GM23248 (cell line): ENCODE results near the gene ORMDL3. TPM values are rescaled to one million over a fixed set of nuclear protein-coding genes. Genes with fewer than 3 reads are reported as not detected.

Experiments
- DNase-seq: peaks from one replicate; pipeline ENCODE4 v3.0.0-alpha.2; 2015
- H2AFZ ChIP-seq: fragments of 200-600 bp; sonication (generic); 2 replicates; pipeline ENCODE4 v1.6.1; 2016; ENCODE audit warnings: antibody characterized with exemption
- H3F3A ChIP-seq: fragments of 200-600 bp; sonication (generic); 2 replicates; pipeline ENCODE4 v1.6.1; 2016; ENCODE audit warnings: mild to moderate bottlenecking, antibody characterized with exemption, mixed run types; ENCODE audit not compliant: insufficient read depth
- H3K27ac ChIP-seq: fragments of 200-600 bp; sonication (generic); 2 replicates; pipeline ENCODE4 v1.5.1; 2016; ENCODE audit warnings: mild to moderate bottlenecking
- H3K27me3 ChIP-seq: fragments of 200-600 bp; sonication (generic); replicated peaks from 2 replicates; pipeline ENCODE4 v1.6.1; 2016; ENCODE audit warnings: mild to moderate bottlenecking; ENCODE audit not compliant: insufficient read depth
- H3K36me3 ChIP-seq: fragments of 200-600 bp; sonication (generic); 2 replicates; pipeline ENCODE4 v1.6.1; 2016; ENCODE audit warnings: low read depth, mild to moderate bottlenecking
- H3K4me1 ChIP-seq: fragments of 200-600 bp; sonication (generic); 2 replicates; pipeline ENCODE4 v1.6.1; 2016; ENCODE audit warnings: mild to moderate bottlenecking; ENCODE audit not compliant: insufficient read depth
- H3K4me2 ChIP-seq: fragments of 200-600 bp; sonication (generic); one replicate; pipeline ENCODE4 v1.6.1; 2016; ENCODE audit warnings: mild to moderate bottlenecking; ENCODE audit not compliant: unreplicated experiment
- H3K4me3 ChIP-seq: fragments of 200-600 bp; sonication (generic); 2 replicates; pipeline ENCODE4 v1.5.1; 2016; ENCODE audit warnings: mild to moderate bottlenecking
- H3K79me2 ChIP-seq: fragments of 200-600 bp; sonication (generic); 2 replicates; pipeline ENCODE4 v1.6.1; 2016; ENCODE audit warnings: mild to moderate bottlenecking; ENCODE audit not compliant: insufficient read depth
- H3K9ac ChIP-seq: fragments of 200-600 bp; sonication (generic); 2 replicates; pipeline ENCODE4 v1.6.1; 2016; ENCODE audit warnings: mild to moderate bottlenecking
- H3K9me2 ChIP-seq: fragments of 200-600 bp; sonication (generic); 2 replicates; pipeline ENCODE4 v1.6.1; 2016; ENCODE audit warnings: mixed run types, mild to moderate bottlenecking, moderate library complexity; ENCODE audit not compliant: insufficient read depth
- H3K9me3 ChIP-seq: fragments of 200-600 bp; sonication (generic); one replicate; pipeline ENCODE4 v1.6.1; 2017; ENCODE audit warnings: low read depth
- H4K20me1 ChIP-seq: fragments of 200-600 bp; sonication (generic); 2 replicates; pipeline ENCODE4 v1.6.0; 2016; ENCODE audit not compliant: insufficient read depth
- EZH2 ChIP-seq: fragments of 200-600 bp; sonication (generic); IDR thresholded peaks from 2 replicates; pipeline ENCODE4 v1.6.1; 2018; ENCODE audit warnings: antibody characterized with exemption, mild to moderate bottlenecking; ENCODE audit not compliant: insufficient read depth, poor library complexity, severe bottlenecking
- EZH2phosphoT487 ChIP-seq: fragments of 200-600 bp; sonication (generic); IDR thresholded peaks from 2 replicates; pipeline ENCODE4 v1.6.1; 2018; ENCODE audit warnings: antibody characterized with exemption, moderate library complexity, mild to moderate bottlenecking, low read depth; ENCODE audit not compliant: insufficient read depth
- WGBS, 2 experiments: methylation state at CpG; one replicate each; pipeline ENCODE4 v1.1.6; 2015 to 2017; ENCODE audit warnings: low lambda C conversion rate in 2 of 2, low coverage in 1 of 2; ENCODE audit errors: missing lambda C conversion rate in 2 of 2; 5-methylcytosine and 5-hydroxymethylcytosine counted together
- in situ Hi-C: fragments of 300-500 bp; cut with MboI; formaldehyde crosslinking; loops from 2 replicates; pipeline ENCODE4 v1.15.0; 2020
- polyA plus RNA-seq: library from polyadenylated mRNA; unstranded; fragments of >200 nt; fragmentation: Nextera tagmentation; extraction: Ambion mirVana; gene quantifications from 2 replicates; pipeline ENCODE4 v1.2.1, GENCODE V29; 2016
- total RNA-seq: library from RNA; depleted of rRNA; stranded (reverse); fragments of >200 nt; shearing (Covaris generic); gene quantifications from 2 replicates; pipeline ENCODE4 v1.2.3, GENCODE V29; 2014

The ORMDL3 gene
- total and polyA plus RNA-seq, 2 experiments from 2014 or later = 12.0 to 60.4 TPM

DNA sequence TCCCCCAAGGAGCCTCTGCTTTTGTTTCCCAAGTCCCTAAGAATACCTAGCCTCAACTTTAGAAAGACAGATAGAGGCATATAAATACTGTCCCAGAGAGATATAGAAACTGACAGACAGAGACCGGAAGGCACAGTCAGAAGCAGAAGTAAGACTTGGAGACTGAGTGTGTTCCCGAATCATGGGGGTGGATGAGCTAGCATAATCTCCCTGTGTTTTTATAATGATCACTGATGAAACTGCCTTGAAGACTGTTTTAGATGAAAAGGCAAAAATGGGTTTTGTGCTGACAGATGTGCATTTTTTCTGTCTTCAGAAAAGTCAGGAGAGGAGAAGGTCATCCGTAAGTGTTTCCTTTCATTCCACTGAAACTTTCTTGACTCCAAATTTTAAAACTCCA lies 44.9 kb upstream of the ORMDL3 start:
- no peak overlapping the region for H3K4me2 ChIP-seq
- no peak for TF ChIP-seq EZH2phosphoT487
- TF ChIP-seq EZH2 = no peak
- peaks cover 12% of the 10 kb centered on the region for H3F3A ChIP-seq
- DNase-seq = peak; percentile 50
- 17 to 19% methylated on average over 3 of the region's 3 CpGs for WGBS, 2 experiments
- H3K79me2 ChIP-seq = no peaks in the 10 kb centered on the region
- no peaks in the 10 kb centered on the region for H3K9me2 ChIP-seq
- peaks cover 19% of the 10 kb centered on the region for H3K4me1 ChIP-seq
- H3K9me3 ChIP-seq = no peaks in the 10 kb centered on the region
- in situ Hi-C loops = no loop called here
- H3K36me3 ChIP-seq = no peaks in the 10 kb centered on the region
- no peak overlapping the region; the same call in 1 of the 2 replicates for H3K4me3 ChIP-seq
- H3K9ac ChIP-seq = 0 out of 2 replicates have a peak overlapping the region, but pooled peaks have one; percentile 6
- H2AFZ ChIP-seq = peak overlapping the region; percentile 57; the same call in 1 of the 2 replicates
- 0 out of 2 replicates have a peak overlapping the region, but pooled peaks have one; percentile 17 for H3K27ac ChIP-seq
- H4K20me1 ChIP-seq = no peaks in the 10 kb centered on the region
- no peaks in the 10 kb centered on the region for H3K27me3 ChIP-seq

DNA sequence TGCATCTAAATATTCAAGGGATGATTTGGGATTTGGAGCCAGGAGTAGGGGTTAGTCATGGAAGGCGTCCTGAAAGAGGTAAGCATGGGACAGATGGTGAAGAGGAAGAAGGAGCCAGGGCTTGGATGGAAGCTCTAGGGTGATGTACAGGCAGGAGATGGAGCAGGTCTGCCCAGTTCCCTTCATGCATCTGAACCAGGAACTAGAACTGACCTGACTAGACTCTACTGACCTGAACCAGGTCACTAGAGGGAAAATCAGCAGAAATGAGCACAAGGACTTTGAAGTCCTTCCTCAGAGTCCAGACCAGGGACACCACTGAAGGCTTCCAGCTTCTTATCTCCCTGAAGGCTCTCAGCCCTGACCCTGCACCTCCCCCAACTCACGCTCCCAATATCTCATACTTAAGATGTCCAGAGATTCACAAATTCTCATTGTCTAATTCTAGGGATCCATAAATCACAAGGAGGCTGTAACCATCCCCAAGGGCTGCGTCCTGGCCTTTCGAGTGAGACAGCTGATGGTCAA lies 43.7 kb upstream of the ORMDL3 start:
- peaks cover 12% of the 10 kb centered on the region for H3F3A ChIP-seq
- H3K9ac ChIP-seq = no peak overlapping the region
- no peak overlapping the region for H2AFZ ChIP-seq
- H3K9me3 ChIP-seq = no peaks in the 10 kb centered on the region
- H3K27me3 ChIP-seq = no peaks in the 10 kb centered on the region
- no peaks in the 10 kb centered on the region for H3K9me2 ChIP-seq
- TF ChIP-seq EZH2 (no peak), EZH2phosphoT487 (no peak)
- H3K79me2 ChIP-seq = no peaks in the 10 kb centered on the region
- no peak for DNase-seq
- in situ Hi-C loops = no loop called here
- H4K20me1 ChIP-seq = no peaks in the 10 kb centered on the region
- H3K4me1 ChIP-seq = peaks cover 19% of the 10 kb centered on the region
- 97% methylated on average over 4 of the region's 4 CpGs for WGBS, 2 experiments
- H3K4me2 ChIP-seq = no peak overlapping the region
- no peak overlapping the region for H3K4me3 ChIP-seq
- H3K36me3 ChIP-seq = no peaks in the 10 kb centered on the region
- H3K27ac ChIP-seq = no peak overlapping the region

DNA sequence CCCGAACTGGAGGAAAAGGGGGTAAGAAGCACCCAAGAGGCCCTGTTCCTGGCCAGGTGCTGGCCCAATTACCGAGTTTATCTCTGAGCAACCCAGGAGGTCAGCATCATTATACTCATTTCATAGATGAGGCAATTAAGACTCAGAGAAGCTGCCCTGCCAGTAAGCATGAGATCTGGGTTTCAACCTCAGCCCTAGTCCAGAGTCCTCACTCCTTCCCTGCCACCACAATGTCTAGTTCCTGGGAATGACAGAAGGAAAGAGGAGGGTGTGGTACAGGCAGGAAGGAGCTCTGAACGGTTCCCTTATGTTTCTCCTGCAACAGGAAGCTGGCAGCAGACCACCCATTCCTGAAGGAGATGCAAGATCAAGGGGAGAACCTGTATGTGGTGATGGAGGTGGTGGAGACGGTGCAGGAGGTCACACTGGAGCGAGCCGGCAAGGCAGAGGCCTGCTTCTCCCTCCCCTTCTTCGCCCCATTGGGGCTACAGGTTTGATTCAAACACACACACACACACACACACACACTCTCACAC lies 42.8 kb upstream of the ORMDL3 start:
- Histone ChIP-seq H3K4me2 (no peak overlapping the region), H3K27ac (no peak overlapping the region), H2AFZ (no peak overlapping the region), H3K9me2 (no peaks in the 10 kb centered on the region), H3K79me2 (no peaks in the 10 kb centered on the region), H4K20me1 (no peaks in the 10 kb centered on the region), H3K4me3 (no peak overlapping the region), H3K9ac (no peak overlapping the region), H3K9me3 (no peaks in the 10 kb centered on the region), H3K4me1 (peaks cover 19% of the 10 kb centered on the region), H3K36me3 (no peaks in the 10 kb centered on the region), H3K27me3 (no peaks in the 10 kb centered on the region), H3F3A (peaks cover 12% of the 10 kb centered on the region)
- 54 to 63% methylated on average over 5 to 7 of the region's 7 CpGs for WGBS, 2 experiments
- TF ChIP-seq EZH2phosphoT487 = no peak
- TF ChIP-seq EZH2 = no peak
- in situ Hi-C loops = no loop called here
- DNase-seq = no peak

DNA sequence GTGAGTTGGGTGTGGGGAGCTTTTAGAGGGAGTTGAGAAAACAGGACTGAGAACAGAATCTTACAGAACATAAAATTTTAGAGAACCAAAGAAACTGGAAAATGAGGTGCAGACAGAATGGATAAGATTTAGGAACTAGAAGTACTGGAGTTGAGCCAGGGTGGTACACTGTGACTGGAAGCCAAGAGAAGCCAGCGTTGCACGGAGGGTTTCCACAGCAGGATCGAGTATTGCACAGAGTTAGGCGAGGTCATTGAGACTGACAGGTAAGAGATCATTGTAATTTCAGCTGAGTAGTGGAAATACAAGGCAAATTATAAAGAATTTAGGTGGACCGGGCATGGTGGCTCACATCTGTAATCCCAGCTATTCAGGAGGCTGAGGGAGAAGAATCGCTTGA lies 42.0 kb upstream of the ORMDL3 start:
- no peaks in the 10 kb centered on the region for H3K79me2 ChIP-seq
- no peak overlapping the region for H3K4me2 ChIP-seq
- WGBS, 2 experiments = 53 to 58% methylated on average over 6 of the region's 6 CpGs
- peaks cover 19% of the 10 kb centered on the region for H3K4me1 ChIP-seq
- peaks cover 12% of the 10 kb centered on the region for H3F3A ChIP-seq
- no peaks in the 10 kb centered on the region for H3K9me3 ChIP-seq
- H3K9ac ChIP-seq = no peak overlapping the region
- H3K4me3 ChIP-seq = no peak overlapping the region
- H3K27me3 ChIP-seq = no peaks in the 10 kb centered on the region
- H2AFZ ChIP-seq = no peak overlapping the region
- in situ Hi-C loops = no loop called here
- no peaks in the 10 kb centered on the region for H4K20me1 ChIP-seq
- no peak overlapping the region for H3K27ac ChIP-seq
- no peak for TF ChIP-seq EZH2
- no peak for TF ChIP-seq EZH2phosphoT487
- no peak for DNase-seq
- H3K36me3 ChIP-seq = no peaks in the 10 kb centered on the region
- no peaks in the 10 kb centered on the region for H3K9me2 ChIP-seq
